Measurements from ENCODE around the gene ANGPT4.

The ANGPT4 gene

DNA sequence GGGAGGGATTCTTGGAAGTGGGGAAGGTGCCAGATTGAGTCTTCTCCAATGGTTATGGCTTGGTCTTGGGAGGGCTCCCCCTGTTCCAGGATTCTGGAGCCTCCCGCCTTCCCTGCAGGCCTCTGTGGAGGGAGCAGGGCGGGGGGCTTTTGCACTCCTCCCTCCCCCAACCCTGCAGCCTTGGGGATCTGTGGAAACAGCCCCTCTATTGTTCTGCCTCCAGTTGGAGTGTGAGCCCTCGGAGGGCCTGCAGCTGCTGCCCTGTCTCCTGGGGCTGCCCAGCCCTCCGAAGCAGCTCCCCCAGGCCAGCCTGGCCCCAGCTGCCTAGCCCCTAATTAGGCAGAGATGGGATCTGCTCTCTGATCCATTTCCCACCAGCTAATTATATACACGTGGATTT is 67.9 kb downstream of the ANGPT4 start:
- no peak for DNase-seq (ENCODE audit: low read depth, low spot score)
- H3K27ac ChIP-seq, result no peak overlapping the region

DNA sequence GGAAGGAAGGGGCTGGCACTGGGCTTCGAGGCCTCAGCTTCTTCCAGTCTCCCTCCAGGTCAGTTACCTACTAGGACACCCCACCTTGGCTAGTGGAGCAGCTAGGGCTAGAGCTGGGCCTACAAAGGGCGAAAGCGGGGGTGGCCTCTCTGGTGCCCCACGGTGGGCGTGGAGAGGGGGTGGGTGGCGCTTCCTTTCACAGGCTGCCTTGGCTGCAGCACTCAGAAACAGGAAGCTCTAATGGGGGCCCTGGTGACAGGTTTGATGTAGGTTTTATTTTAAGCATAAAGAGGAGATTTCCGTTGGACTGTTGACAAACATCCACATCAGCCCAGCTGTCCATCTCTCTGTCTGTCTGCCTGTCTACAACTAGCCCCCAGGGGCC is 69.2 kb downstream of the ANGPT4 start:
- no peak overlapping the region for H3K27ac ChIP-seq
- DNase-seq (ENCODE audit: low read depth, low spot score), result no peak

DNA sequence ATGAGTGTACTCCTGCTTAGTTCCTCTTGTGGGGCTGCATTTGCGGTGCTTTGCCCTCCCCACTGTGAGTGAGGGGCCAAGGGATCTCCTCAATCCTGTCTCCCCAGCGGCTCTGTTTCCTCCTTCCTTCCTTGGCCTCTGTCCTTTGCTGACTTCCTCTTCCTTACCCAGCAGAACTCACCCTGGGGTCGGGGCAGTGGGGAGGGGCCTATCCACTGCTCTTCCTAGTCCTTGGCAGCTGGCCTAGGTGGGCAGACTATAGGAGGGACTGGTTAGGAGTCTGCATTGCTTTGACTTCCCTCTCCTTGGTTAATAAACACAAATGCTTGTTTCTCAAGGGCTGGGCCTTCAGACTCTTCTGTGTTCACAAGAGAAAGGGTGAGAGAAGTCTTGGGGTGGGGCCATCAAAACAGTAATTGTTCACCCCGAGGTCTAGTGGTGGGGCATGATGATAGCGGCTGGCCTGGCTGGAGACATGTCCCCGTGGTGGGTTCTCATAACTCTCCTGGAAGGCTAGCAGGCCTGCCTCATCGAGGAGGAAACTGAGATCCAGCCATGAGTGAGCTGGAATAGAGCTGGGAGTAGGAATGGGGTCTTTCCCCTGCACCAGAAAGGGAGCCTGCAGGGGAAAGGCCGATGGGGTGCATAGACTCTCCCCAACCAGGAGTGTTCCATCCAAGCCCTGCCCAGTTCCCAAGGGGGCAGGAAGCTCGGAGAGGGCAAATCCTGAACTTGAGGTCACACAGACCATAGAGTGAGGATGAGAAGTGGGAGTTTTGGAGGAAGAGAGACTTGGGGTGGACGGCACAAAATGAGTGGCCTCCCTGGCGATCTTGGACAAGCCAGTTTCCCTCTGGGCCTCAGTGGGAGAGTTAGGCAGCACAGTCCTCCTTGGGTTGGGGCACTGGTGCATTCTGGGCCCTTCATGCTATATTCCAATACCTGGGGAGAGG is 69.9 kb downstream of the ANGPT4 start:
- H3K27ac ChIP-seq, result no peak overlapping the region
- no peak for DNase-seq (ENCODE audit: low read depth, low spot score)

DNA sequence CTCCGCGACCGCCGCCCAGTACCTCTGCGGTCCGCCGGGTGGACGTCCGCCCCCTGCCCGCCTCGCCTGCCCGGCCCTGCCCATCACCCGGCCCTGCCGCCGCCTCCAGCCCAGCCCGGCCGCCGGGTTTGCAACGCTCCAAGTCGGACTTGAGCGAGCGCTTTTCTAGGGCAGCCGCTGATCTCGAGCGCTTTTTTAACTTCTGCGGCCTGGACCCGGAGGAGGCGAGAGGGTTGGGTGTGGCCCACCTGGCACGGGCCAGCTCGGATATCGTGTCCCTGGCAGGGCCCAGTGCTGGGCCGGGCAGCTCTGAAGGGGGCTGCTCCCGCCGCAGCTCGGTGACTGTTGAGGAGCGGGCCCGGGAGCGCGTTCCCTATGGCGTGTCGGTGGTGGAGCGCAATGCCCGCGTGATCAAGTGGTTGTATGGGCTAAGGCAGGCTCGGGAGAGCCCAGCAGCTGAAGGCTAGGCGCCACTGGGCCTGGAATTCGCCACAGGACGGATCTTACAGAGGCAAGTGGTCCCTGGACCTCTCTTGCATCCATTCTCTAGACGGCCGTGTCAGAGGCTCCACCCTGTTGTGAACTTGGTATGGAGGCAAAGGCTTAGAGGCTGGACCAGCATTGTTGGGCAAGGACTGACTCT is 70.8 kb downstream of the ANGPT4 start:
- DNase-seq (ENCODE audit: low read depth, low spot score), result no peak
- no peak overlapping the region for H3K27ac ChIP-seq

DNA sequence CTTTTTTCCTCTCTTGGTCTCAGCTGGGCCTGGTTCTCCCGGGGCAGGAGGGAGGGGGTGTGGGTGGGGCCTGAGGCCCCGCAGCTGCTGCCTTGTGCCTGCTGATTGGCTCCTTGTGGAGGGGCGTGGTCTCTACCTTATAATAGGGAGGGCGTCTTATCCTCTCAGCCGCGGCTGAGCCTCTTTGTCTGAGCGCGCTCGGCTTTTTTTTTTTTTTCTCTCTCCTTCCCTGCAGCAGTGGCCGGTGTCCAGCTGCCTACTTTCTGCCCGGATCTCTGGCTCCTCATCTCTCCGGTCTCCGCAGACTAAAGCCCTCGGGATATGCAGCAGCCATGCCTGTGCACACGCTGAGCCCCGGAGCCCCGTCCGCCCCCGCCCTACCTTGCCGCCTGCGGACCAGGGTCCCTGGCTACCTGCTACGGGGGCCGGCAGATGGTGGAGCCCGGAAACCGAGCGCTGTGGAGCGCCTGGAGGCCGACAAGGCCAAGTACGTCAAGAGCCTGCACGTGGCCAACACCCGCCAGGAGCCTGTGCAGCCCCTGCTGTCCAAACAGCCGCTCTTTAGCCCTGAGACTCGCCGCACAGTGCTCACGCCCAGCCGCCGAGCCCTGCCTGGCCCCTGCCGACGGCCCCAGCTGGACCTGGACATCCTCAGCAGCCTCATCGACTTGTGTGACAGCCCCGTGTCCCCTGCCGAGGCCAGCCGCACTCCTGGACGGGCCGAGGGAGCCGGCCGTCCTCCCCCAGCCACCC is 71.5 kb downstream of the ANGPT4 start:
- DNase-seq (ENCODE audit: low read depth, low spot score), result peak; percentile 67
- H3K27ac ChIP-seq, result peak overlapping the region; percentile 89

DNA sequence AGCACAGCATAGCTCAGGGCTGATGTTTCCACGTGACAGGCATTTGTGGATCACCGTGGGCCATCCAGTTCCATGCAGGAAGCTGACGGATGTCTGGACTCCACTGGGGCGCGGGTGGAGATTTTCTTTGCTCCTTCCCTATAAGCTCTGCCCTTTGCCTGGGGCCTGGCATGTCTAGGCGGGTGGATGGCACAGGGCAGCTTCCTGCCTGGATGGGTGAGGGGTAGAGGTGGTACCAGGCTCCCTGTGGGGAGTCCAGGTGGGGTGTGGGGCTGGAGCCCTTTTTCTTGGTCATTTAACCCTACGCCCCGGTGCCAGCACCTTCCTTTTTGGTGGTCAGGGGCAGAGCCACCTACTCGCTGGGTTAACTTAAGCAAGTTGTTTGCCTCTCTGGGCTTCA is 72.2 kb downstream of the ANGPT4 start:
- peak overlapping the region; percentile 89 for H3K27ac ChIP-seq
- DNase-seq (ENCODE audit: low read depth, low spot score), result no peak

DNA sequence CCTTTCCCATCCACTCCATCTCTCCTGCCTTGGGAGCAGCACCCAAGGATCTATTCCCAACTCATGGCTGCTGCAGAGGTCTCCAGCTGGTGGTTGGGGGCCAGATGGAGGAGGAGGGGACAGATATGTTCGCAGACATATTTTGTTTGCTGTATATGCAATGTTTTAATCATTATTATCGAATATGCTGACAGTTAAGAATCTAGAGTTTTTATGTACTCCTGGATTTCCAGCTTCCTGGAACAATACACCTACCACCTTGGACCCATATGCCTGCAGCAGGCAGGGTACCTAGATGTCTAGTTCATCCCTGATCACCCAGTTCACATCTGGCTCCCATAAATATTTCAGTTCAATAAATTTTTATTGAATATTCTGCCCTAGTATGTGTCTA is 73.6 kb downstream of the ANGPT4 start:
- peak overlapping the region; percentile 89 for H3K27ac ChIP-seq
- DNase-seq (ENCODE audit: low read depth, low spot score), result no peak

DNA sequence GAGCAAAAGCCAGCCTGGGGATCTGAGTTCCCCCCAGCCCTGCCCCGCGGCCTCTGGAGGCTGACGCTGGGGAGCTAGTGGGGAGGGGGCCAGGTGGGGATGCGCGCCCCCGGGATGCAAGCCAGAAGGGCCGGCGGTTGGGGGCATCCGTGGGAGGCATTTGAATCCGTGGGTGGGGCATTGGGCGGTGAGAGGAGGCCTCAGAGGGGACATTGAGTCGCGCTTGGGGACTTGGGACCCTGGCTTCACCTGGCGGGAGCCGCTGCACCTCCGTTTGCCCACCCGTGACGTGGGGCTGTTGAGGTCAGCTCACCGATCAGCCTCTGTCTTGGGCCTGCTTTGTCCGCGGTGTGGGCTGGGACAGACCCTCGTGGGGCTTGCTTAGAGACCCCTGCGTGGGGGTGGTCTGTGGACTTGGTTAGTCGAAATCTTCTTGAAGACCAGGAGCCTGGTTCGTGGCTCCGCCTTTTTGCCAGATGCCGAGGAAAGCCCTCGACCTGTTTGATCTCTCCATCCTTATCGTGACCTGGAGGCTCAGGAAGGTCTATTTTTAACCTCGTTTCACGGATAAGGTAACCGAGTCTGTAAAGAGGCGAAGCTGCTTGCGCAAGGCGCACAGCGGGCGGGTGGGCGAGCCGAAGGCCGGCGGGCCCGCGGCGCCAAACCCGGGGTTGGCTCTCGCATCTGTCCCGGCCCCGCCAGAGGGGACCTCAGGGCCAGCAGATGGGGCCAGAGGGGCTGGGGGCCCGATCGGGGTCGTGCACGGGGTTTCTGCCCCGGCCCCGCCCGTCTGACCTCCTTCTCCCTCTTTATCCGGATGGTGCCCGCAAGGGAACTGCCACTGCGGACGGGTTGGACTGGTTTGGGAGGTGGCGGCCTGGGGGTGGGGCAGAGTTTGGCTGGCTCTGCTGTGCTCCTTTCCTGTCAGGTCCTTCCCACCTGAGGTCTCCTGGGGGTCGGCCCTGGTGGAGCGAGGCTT is 74.3 kb downstream of the ANGPT4 start:
- no peak for DNase-seq (ENCODE audit: low read depth, low spot score)
- peak overlapping the region; percentile 89 for H3K27ac ChIP-seq

DNA sequence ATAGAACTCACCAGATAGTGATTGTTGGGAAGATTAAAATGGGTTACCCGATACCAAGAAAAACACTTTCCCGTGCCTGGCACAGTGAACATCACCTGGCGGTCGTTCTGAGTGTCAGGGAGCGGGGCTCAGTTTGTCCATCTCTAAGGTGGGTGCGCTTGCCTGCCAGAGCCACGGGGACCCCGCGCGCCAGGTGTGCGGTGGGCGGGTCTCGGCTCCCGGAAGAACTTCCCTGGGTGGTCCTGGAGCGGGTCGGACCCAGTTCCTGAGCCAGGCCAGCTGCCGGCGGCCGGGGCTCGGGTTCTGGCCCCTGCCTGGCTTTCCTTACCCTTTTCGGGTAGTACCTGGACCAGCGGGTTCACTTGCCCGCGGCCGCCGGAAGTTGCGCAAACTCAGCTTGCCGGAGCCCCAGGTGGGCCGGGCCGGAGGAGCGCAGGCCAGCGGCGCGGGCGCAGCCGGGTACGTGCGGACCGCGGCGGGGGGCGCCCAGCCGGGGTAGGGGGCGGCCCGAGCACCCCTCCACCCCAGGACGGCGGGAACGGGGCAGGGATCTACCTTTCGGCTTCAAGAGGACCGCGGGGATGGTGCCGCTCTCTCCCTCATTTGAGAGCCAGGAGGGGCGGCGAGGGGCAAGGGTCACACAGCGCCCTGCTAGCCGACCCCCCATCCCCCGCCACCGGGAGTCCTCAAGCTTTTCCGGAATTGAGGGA is 75.1 kb downstream of the ANGPT4 start:
- DNase-seq (ENCODE audit: low read depth, low spot score), result no peak
- H3K27ac ChIP-seq, result peak overlapping the region; percentile 89

DNA sequence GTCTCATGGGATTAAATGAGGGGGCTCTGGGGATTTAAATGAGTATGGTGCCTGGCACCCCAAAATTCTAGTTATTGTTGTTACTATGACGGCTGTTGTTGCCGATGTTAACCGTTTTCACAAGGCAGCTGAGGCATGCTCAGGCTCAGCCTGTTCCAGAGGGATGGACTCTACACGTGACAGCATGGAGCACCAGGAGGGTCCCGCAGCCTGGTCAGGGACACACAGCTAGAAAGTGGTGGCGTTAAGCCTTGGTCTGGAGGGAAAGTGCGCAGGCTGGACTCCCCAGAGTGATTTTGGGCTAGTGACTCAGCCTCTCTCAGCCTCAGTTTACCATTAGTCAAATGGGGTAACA is 75.7 kb downstream of the ANGPT4 start:
- DNase-seq (ENCODE audit: low read depth, low spot score), result no peak

DNA sequence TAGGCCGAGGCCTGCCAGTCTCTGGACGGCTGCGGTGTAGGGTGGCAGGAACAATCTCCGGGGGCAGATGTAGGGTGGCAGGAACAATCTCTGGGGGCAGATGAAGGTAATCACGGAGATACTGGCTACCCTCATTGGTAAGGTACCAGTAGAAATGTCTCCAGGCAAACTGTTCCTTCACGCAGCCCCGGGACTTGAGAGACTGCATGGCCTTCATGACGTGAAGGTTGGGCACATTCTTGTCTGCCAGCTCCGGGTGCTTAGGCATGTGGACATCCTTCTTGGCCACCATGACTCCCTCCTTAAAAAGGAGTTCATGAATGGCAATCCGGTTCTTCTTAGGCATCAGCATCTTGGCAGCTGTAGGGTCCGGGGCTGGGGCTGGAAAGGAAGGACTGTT is 76.5 kb downstream of the ANGPT4 start:
- H3K27ac ChIP-seq, result no peak overlapping the region

More for the DNA sequence above, 75.7 kb downstream of the ANGPT4 start:
- H3K27ac ChIP-seq, result peak overlapping the region; percentile 89

DNA sequence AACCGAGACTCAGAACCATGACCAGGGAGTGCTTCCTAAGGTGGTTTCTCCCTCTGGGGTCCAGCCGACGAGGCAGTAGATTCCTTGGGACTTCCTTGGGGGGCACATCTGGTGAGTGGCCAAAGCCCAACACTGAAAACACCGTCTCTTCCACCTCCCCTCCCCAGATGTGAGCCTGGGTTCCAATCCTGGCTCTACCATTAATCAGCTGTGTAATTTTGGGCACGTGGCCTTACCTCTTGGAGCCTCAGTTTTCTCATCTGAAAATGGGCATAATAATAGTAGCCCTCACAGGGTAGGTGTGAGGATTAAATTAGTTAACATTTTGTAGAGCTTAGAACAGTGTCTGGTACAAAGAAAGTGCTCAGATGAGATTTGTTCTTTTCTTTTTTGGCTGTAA is 77.1 kb downstream of the ANGPT4 start:
- no peak for DNase-seq (ENCODE audit: low read depth, low spot score)

More for the DNA sequence above, 76.5 kb downstream of the ANGPT4 start:
- DNase-seq (ENCODE audit: low read depth, low spot score), result no peak

DNA sequence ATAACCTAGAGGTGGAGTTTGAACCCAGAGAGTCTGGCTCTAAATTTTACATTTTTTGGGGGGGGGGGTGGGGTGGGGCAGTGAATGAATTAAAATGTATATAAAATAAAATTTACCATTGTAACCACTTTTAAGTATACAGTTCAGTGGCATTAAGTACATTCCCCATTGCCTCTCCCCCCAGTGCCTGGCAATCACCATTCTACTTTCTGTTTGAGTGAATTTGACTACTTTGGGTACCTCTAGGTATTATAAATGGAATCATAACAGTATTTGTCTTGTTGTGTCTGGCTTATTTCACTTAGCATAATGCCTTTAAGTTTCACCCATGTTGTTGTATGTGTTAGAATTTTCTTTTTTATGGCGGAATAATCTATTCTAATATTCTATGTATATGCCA is 79.9 kb downstream of the ANGPT4 start:
- H3K27ac ChIP-seq, result peak overlapping the region; percentile 59
- DNase-seq (ENCODE audit: low read depth, low spot score), result no peak

More for the DNA sequence above, 77.1 kb downstream of the ANGPT4 start:
- H3K27ac ChIP-seq, result no peak overlapping the region

DNA sequence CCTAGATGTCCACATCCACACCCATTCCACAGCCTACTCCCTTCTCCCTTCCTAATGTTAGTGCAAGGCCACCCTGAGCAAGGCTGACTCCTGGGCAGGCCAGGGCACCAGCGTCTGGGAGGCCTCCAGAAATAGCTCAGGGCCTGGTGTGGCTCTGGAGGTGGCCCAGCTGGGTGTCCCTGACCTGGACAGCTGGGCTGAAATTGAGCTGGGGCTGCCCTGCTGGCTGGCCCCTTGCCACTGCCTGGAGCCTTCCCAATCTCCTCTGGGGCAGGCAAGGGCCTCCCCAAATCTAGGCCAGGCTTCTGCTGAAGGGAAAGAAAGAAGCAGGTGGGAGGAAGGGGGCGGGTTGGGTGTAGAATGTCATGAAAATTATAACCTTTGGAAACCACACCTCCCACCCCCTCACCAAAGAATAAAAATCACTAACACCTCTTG is 80.5 kb downstream of the ANGPT4 start:
- no peak overlapping the region for H3K27ac ChIP-seq
- DNase-seq (ENCODE audit: low read depth, low spot score), result no peak

DNA sequence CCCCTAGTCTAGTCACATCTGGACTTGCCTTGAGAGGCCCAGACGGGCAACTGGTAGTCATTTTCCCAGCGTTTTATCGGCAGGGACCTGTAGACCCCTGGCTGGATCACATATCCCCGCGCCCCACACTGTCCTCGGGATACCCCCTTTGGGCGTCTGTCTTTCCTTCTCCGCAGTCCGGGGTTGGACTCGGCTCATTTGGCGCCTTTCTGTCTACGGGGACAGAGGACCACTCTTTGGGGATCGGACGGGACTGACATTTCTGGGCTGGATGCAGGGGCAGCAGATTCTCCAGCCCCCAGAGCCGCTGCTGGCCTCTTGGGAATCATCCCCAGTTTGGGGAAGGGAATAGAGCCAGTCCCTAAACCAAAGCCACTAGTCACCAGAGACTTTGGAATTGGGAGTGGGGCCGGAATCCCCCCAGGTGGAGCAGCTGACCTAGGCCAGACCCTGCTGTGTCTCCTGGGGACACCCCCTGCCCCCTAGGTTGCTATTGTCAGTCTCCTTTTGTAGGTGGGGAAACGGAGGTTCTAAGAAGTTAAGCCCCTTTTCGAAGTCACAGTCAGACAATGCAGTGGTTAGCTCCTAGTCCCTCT is 81.9 kb downstream of the ANGPT4 start:
- H3K27ac ChIP-seq, result peak overlapping the region; percentile 87
- no peak for DNase-seq (ENCODE audit: low read depth, low spot score)

DNA sequence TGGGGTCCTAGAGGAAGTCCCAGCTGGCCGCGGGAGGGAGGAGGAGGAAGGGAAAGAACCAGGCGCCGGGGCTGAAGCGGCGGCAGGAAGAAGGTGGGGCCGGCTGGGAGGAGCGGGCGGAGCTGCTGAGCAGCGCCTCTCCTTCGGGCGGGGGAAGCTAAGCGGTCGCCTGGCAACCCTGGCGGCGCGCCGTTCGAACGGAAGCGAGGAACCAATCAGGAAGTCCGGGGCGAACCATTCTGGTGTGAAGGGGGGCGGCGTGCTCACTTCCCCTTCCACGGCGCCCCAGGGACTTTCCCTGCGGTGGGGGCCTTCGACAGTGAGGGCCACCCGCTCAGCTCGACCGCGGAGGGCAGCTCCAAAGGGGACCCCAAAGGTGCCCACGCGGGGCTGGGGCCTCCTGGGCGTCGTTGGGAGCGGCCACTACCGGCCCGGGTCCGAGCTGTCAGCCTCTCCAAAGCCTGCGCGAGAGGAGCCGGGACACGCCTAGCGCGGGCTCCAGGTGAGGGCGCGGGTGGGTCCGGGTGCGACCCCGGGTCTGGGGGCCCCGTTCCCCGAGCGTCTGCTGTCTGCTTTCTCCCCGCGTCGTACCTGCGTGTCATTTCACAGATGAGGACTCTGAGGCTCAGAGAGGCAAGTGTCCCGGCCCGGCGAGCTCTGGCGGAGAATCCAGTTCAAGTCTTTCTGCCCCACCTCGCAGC is 82.5 kb downstream of the ANGPT4 start, which contains the start of gene FAM110A:
FAM110A (plus strand) TSS at position 266 of the 701 bp plus-strand sequence. CDS start 11,090 bp downstream, outside the sequence.
- DNase-seq (ENCODE audit: low read depth, low spot score), result peak; percentile 60
- H3K27ac ChIP-seq, result peak within 1 kb of the TSS; percentile 87

DNA sequence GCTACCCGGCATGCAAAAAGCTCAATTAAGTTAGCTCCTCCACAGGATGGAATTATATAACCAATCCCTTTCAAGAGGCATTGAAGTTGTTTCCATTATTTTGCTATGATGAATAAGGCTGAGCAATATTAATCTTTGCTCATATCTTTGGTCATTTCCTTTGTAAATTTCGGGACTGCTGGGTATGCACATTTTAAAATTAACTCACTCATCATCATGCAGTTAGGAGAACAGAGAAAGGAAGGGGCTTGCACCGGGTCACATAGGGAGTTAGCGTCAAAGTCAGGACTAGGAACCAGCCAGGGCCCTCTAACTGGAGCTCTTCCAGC is 83.0 kb downstream of the ANGPT4 start:
- no peak for DNase-seq (ENCODE audit: low read depth, low spot score)
- peak overlapping the region; percentile 87 for H3K27ac ChIP-seq

DNA sequence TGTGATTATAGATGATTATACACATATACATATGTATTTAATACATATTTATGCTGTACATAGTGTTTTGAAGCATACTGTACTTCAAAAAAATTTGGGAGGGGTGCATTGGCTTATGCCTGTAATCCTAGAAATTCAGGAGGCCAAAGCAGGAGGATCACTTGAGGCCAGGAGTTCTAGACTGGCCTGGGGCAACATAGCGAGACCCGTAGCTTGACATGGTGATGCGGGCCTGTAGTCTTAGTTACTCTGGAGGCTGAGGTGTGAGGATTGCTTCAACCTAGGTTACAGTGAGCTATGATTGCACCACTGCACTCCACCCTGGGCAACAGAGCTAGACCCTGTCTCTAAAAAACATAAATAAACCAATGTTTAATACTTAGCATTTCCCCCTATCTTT is 84.2 kb downstream of the ANGPT4 start:
- no peak for DNase-seq (ENCODE audit: low read depth, low spot score)
- no peak overlapping the region for H3K27ac ChIP-seq
